Central memory CD8-positive, alpha-beta T cell (primary cell): ENCODE measurements around the gene ACSS3.
"Not testable (repeated sequence)": the region's sequence is repeated elsewhere in the genome, so short reads cannot be mapped to it uniquely, and the experiment has no call there.

Source experiments
- ATAC-seq: fragments of 150-1000 bp; cut with Tn5 transposase; replicated peaks from 2 replicates; pipeline ENCODE4 v1.10.0; 2022; ENCODE audit warnings: mild to moderate bottlenecking, moderate FRiP score, moderate number of reproducible peaks; ENCODE audit not compliant: poor library complexity, severe bottlenecking; ENCODE audit errors: extremely low read depth
- DNase-seq, 2 donors: peaks; one replicate each; pipeline ENCODE4 v3.0.0; 2021; ENCODE audit warnings: low spot score in 2 of 2
- H3K27ac Mint-ChIP-seq: one replicate; pipeline ENCODE4 v1.8.0; 2022; ENCODE audit warnings: low read depth, mild to moderate bottlenecking, moderate library complexity, mixed read lengths
- H3K27me3 Mint-ChIP-seq: one replicate; pipeline ENCODE4 v1.8.0; 2022; ENCODE audit warnings: mixed read lengths
- H3K36me3 Mint-ChIP-seq: one replicate; pipeline ENCODE4 v1.8.0; 2022; ENCODE audit warnings: mild to moderate bottlenecking, moderate library complexity, mixed read lengths; ENCODE audit not compliant: insufficient read depth
- H3K4me1 Mint-ChIP-seq: one replicate; pipeline ENCODE4 v1.8.0; 2022; ENCODE audit warnings: mixed read lengths
- H3K4me3 Mint-ChIP-seq: one replicate; pipeline ENCODE4 v1.8.0; 2022; ENCODE audit warnings: mild to moderate bottlenecking, moderate library complexity, mixed read lengths
- H3K9me3 Mint-ChIP-seq: one replicate; pipeline ENCODE4 v1.8.0; 2022; ENCODE audit warnings: mixed read lengths

ACSS3 gene, protein sequence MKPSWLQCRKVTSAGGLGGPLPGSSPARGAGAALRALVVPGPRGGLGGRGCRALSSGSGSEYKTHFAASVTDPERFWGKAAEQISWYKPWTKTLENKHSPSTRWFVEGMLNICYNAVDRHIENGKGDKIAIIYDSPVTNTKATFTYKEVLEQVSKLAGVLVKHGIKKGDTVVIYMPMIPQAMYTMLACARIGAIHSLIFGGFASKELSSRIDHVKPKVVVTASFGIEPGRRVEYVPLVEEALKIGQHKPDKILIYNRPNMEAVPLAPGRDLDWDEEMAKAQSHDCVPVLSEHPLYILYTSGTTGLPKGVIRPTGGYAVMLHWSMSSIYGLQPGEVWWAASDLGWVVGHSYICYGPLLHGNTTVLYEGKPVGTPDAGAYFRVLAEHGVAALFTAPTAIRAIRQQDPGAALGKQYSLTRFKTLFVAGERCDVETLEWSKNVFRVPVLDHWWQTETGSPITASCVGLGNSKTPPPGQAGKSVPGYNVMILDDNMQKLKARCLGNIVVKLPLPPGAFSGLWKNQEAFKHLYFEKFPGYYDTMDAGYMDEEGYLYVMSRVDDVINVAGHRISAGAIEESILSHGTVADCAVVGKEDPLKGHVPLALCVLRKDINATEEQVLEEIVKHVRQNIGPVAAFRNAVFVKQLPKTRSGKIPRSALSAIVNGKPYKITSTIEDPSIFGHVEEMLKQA

GRCh38 chr12:81077686-81078441 lies at the start of gene ACSS3:
Gene ACSS3 (plus strand): TSS chr12:81078079. CDS start chr12:81078121, 42 bp downstream.
- no peak for ATAC-seq

GRCh38 chr12:81034926-81035325 lies 43.0 kb upstream of the ACSS3 start:
- no peak for DNase-seq
- Mint-ChIP-seq H3K4me3 (no peak overlapping the region), H3K4me1 (no peaks in the 10 kb centered on the region), H3K27ac (no peak overlapping the region), H3K36me3 (no peaks in the 10 kb centered on the region), H3K9me3 (peaks cover 9% of the 10 kb centered on the region), H3K27me3 (no peaks in the 10 kb centered on the region)
- no peak for ATAC-seq

More at GRCh38 chr12:81077686-81078441, at the start of gene ACSS3:
- peaks cover 38% of the 10 kb centered on the region for H3K9me3 Mint-ChIP-seq
- H3K27ac Mint-ChIP-seq, result no peak within 1 kb of the TSS
- DNase-seq, result no peak
- H3K36me3 Mint-ChIP-seq, result peaks cover 2% of the 10 kb centered on the region
- H3K27me3 Mint-ChIP-seq, result no peaks in the 10 kb centered on the region
- H3K4me1 Mint-ChIP-seq, result no peaks in the 10 kb centered on the region
- no peak within 1 kb of the TSS for H3K4me3 Mint-ChIP-seq

DNA sequence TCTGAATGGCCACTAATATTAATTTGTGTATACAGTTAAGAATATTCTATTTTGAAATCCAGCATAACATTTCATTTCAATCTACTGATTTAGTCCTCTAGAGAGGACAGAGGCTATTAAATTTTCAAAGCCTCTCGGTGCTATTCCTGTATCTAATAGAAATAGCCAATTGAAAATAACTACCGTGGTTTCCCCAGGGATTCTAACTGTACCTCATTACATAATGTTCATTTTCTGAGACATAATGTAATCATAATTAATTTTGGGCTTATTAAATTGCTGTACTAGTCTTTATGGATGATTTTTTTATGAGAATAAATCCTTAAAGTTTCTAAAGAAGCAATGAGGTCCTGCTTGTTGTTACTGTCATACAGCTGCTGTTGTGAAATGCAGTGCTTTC lies 38.6 kb upstream of the ACSS3 start:
- no peak overlapping the region for H3K4me3 Mint-ChIP-seq
- no peaks in the 10 kb centered on the region for H3K27me3 Mint-ChIP-seq
- no peak overlapping the region for H3K27ac Mint-ChIP-seq
- no peaks in the 10 kb centered on the region for H3K4me1 Mint-ChIP-seq
- H3K9me3 Mint-ChIP-seq, result peaks cover 15% of the 10 kb centered on the region
- H3K36me3 Mint-ChIP-seq, result no peaks in the 10 kb centered on the region
- ATAC-seq, result no peak
- no peak for DNase-seq

GRCh38 chr12:81043979-81044740 lies 33.7 kb upstream of the ACSS3 start:
- Mint-ChIP-seq H3K36me3 (no peaks in the 10 kb centered on the region), H3K4me1 (no peaks in the 10 kb centered on the region), H3K4me3 (no peak overlapping the region), H3K27me3 (no peaks in the 10 kb centered on the region), H3K9me3 (peaks cover 16% of the 10 kb centered on the region), H3K27ac (no peak overlapping the region)
- DNase-seq, result no peak
- no peak for ATAC-seq

DNA sequence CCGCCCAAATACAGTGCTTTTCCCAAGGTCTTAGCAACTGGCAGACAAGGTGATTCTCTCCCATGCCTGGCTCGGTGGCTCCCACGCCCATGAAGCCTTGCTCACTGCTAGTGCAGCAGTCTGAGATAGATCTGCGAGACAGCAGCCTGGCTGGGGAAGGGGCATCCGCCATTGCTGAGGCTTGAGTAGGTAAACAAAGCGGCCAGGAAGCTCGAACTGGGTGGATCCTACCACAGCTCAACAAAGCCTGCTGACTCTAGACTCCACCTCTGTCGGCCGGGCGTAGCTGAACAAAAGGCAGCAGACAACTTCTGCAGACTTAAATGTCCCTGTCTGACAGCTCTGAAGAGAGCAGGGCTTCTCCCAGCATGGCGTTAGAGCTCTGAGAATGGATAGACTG lies 12.9 kb upstream of the ACSS3 start:
- not testable (repeated sequence) for H3K27me3 Mint-ChIP-seq, ATAC-seq, H3K27ac Mint-ChIP-seq, H3K36me3 Mint-ChIP-seq, H3K4me3 Mint-ChIP-seq, H3K4me1 Mint-ChIP-seq, DNase-seq
- H3K9me3 Mint-ChIP-seq, result peaks cover 17% of the 10 kb centered on the region

GRCh38 chr12:81070846-81071245 lies 7.0 kb upstream of the ACSS3 start:
- ATAC-seq (no peak), DNase-seq (no peak)
- Mint-ChIP-seq H3K4me3 (no peak overlapping the region), H3K9me3 (peaks cover 16% of the 10 kb centered on the region), H3K4me1 (no peaks in the 10 kb centered on the region), H3K36me3 (no peaks in the 10 kb centered on the region), H3K27me3 (no peaks in the 10 kb centered on the region), H3K27ac (no peak overlapping the region)

- H3K36me3 Mint-ChIP-seq, result peaks cover 2% of the 10 kb centered on the region
- no peaks in the 10 kb centered on the region for H3K4me1 Mint-ChIP-seq
- no peak overlapping the region for H3K27ac Mint-ChIP-seq
- no peaks in the 10 kb centered on the region for H3K27me3 Mint-ChIP-seq
- ATAC-seq (no peak), DNase-seq (no peak)
- peaks cover 31% of the 10 kb centered on the region for H3K9me3 Mint-ChIP-seq
- no peak overlapping the region for H3K4me3 Mint-ChIP-seq
Observed at GRCh38 chr12:81075539-81075938, 2.3 kb upstream of the ACSS3 start.

GRCh38 chr12:81077329-81077685 lies 572 bp upstream of the ACSS3 start:
- H3K4me3 Mint-ChIP-seq, result no peak overlapping the region
- H3K27me3 Mint-ChIP-seq, result no peaks in the 10 kb centered on the region
- H3K4me1 Mint-ChIP-seq, result no peaks in the 10 kb centered on the region
- DNase-seq (no peak), ATAC-seq (no peak)
- H3K36me3 Mint-ChIP-seq, result peaks cover 2% of the 10 kb centered on the region
- no peak overlapping the region for H3K27ac Mint-ChIP-seq
- peaks cover 37% of the 10 kb centered on the region for H3K9me3 Mint-ChIP-seq

DNA sequence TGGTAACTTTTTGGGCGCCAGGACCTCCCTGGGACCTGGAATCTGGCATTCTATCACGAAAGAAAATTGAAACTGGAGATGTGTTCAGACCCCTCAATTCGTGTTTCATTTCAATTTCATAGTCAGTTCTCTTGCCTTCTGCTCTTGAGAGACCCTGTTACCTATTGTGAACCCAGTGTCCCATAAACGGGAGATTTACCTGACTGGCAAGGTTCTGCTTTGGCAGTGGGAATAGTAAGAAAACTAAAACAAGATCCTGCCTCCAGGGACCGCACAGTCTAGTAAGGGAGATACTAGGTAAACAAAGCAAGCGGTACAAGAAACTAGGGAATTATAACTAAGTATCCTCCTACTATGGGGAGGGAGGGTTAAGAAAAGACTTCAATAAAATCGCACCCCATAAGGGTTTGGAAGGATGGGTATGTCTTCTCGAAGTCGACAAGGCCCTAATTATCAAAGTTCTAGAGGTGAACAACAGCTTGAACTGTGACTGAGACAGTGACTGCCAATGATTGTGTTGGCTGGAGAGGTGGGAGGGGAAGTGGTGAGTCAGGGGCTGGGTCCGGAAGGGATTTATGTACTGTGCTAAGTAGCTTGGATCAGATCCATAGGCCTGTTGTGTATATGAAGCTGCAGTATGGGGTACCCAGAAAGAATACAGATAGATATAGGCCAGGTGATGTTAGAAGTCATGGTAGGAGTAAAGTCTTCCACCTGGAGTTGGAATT lies 754 bp downstream of the ACSS3 start:
- no peaks in the 10 kb centered on the region for H3K27me3 Mint-ChIP-seq
- no peak overlapping the region for H3K27ac Mint-ChIP-seq
- H3K36me3 Mint-ChIP-seq, result peaks cover 2% of the 10 kb centered on the region
- peaks cover 38% of the 10 kb centered on the region for H3K9me3 Mint-ChIP-seq
- H3K4me3 Mint-ChIP-seq, result no peak overlapping the region
- DNase-seq (no peak), ATAC-seq (no peak)
- no peaks in the 10 kb centered on the region for H3K4me1 Mint-ChIP-seq

DNA sequence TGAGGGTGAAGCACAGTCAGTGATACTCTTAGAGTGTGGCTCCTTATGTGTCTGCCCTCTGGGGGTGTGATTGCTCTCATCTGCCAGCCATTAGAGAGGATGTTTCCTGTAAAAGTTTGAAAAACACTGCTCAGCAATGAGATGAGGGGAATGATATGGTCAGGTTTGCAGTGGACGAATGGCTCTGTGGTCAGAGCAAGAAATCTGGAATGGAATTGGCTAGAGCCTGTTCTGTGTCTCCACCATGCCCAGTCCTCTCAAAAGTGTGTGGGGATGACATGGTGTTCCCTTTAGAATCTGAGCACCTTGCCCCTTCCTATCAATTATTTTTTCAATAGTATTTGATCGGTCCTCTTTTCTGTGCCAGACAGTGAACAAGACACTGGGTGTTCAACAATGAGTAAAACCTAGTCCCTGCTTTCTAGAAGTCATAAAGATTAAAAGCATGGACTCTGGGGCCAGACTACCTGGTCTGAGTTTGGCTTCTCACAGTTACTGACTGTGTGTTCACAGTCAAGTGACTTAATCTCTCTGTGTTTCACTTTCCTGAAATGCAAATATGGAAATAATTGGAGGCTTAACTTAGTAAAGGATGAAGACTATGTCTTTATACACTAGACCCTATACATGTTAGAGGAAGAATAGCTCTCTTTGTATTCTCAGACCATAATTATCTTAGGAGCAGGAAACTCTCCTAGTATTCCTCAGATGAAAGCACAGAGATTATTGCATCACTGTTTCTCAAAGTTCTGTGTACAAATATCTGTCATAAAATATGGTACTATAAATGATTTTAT lies 1.6 kb downstream of the ACSS3 start:
- Mint-ChIP-seq H3K27ac (no peak overlapping the region), H3K36me3 (peaks cover 2% of the 10 kb centered on the region), H3K27me3 (no peaks in the 10 kb centered on the region), H3K4me3 (no peak overlapping the region), H3K9me3 (peaks cover 37% of the 10 kb centered on the region), H3K4me1 (no peaks in the 10 kb centered on the region)
- ATAC-seq, result no peak
- no peak for DNase-seq

GRCh38 chr12:81080431-81080983 lies 2.6 kb downstream of the ACSS3 start:
- Mint-ChIP-seq H3K4me1 (no peaks in the 10 kb centered on the region), H3K27me3 (no peaks in the 10 kb centered on the region), H3K36me3 (peaks cover 2% of the 10 kb centered on the region), H3K27ac (no peak overlapping the region), H3K9me3 (peaks cover 32% of the 10 kb centered on the region), H3K4me3 (no peak overlapping the region)
- no peak for ATAC-seq
- no peak for DNase-seq
